Tibial nerve (tissue), 4 donors: ENCODE data around the gene TMEM255B.

Experiments used
- EP300 ChIP-seq, 2 donors: sonication (generic); formaldehyde crosslinking; IDR thresholded peaks; one replicate each; pipeline ENCODE4 v1.6.1; 2017; ENCODE audit warnings: antibody characterized with exemption in 2 of 2, mild to moderate bottlenecking in 1 of 2
- POLR2A ChIP-seq, 2 donors: fragments of 450-650 bp; IDR thresholded peaks; one replicate each; pipeline ENCODE4 v1.6.1; 2017; ENCODE audit warnings: antibody characterized with exemption in 2 of 2, mild to moderate bottlenecking in 2 of 2, moderate library complexity in 2 of 2
- TF ChIP-seq, protein P1 (sequence below), 5 experiments: fragments of 200-600 bp in 3 of 5; fragments of 450-650 bp in 2 of 5; sonication (generic) in 3 of 5; IDR thresholded peaks; one replicate each; pipeline ENCODE4 v1.5.1; 2016 to 2019; ENCODE audit warnings: antibody characterized with exemption in 5 of 5, mild to moderate bottlenecking in 3 of 5, moderate library complexity in 2 of 5

DNA sequence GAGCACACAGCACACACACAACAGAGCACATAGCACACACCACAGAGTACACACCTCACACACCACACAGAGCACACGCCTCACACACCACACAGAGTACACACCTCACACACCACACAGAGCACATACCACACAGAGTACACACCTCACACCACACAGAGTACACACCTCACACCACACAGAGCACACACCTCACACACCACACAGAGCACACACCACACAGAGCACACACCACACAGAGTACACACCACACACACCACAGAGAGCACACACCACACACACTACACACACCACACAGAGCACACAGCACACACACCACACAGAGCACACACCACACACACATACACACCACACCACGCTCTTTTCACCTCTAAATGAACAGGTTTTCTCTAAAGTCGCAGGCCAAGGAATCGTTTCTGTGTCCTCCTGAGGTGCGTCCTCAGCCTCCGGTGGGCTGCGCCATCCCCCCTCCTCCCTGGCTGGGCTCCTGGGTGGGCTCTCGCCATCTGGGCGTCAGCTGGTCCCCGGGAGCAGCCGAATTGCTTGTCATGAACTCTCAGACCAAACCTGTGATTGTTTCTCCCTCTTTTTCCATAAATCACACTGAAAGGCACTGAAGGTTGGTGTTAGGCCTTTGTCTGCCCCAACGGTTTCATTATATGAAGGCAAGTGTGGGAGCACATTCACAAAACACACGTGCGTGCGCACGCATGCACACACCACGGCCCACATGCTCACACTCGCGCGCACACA, 37.4 kb downstream of the TMEM255B start:
- TF ChIP-seq, protein P1, sequence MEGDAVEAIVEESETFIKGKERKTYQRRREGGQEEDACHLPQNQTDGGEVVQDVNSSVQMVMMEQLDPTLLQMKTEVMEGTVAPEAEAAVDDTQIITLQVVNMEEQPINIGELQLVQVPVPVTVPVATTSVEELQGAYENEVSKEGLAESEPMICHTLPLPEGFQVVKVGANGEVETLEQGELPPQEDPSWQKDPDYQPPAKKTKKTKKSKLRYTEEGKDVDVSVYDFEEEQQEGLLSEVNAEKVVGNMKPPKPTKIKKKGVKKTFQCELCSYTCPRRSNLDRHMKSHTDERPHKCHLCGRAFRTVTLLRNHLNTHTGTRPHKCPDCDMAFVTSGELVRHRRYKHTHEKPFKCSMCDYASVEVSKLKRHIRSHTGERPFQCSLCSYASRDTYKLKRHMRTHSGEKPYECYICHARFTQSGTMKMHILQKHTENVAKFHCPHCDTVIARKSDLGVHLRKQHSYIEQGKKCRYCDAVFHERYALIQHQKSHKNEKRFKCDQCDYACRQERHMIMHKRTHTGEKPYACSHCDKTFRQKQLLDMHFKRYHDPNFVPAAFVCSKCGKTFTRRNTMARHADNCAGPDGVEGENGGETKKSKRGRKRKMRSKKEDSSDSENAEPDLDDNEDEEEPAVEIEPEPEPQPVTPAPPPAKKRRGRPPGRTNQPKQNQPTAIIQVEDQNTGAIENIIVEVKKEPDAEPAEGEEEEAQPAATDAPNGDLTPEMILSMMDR (IDR thresholded peaks at IDR 0.05): no peak
- TF ChIP-seq POLR2A (IDR thresholded peaks at IDR 0.05): no peak
- TF ChIP-seq EP300 (IDR thresholded peaks at IDR 0.05): no peak
